ENCODE results near the gene NKTR.

- no peak for TF ChIP-seq CTCF (conservative IDR thresholded peaks at IDR 0.05 in 1 of 2, IDR thresholded peaks at IDR 0.05 in 1 of 2; ENCODE audit: extremely low read depth in 1 of 2, insufficient read depth in 1 of 2, low read depth in 1 of 2, low read length in 2 of 2)
- TF ChIP-seq EZH2 (IDR thresholded peaks at IDR 0.05; ENCODE audit: borderline replicate concordance, low read length), result no peak
Measured at GRCh38 chr3:42678447-42678846, 78.0 kb downstream of the NKTR start.

All from mammary epithelial cell (primary cell).